Stimulated activated CD4-positive, alpha-beta T cell treated with anti-CD3 and anti-CD28 coated beads, Interleukin-4, amount 100 ng/mL, for 4 hours (primary cell): ENCODE results near the gene PVALEF.
"Not testable (repeated sequence)": the region's sequence is repeated elsewhere in the genome, so short reads cannot be mapped to it uniquely, and the experiment has no call there.

Source experiments
- DNase-seq, 2 experiments: peaks; one replicate each; pipeline ENCODE4 v3.0.0-alpha.2; 2020

Gene PVALEF

GRCh38 chr17:81222906-81223761 is 57.8 kb downstream of the PVALEF start, which contains the start of gene CEP131:
Gene CEP131 (minus strand): TSS chr17:81222965. CDS start chr17:81220056, 2,909 bp downstream.
- peak; percentile 98 to 100 for DNase-seq

DNA sequence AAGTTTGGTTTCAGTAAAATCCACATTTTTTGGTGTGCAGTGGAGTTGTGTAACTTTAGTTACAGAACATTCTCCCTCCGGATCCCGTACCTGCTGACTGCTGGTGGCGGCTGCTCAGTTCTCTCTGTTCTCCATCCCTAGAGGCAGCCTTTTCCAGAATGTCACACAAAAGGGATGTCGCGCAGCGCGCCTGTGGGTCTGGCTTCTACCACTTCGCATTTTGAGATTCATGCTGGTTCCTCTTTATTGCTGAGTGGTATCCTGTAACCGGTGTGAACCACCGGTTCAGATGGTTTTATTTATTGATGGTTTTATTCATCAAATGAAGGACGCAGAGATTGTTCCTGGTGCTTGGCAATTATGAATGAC is 58.4 kb downstream of the PVALEF start:
- DNase-seq, result no peak

- not testable (repeated sequence) for DNase-seq
Observed at GRCh38 chr17:81227630-81228029, 62.3 kb downstream of the PVALEF start.

DNA sequence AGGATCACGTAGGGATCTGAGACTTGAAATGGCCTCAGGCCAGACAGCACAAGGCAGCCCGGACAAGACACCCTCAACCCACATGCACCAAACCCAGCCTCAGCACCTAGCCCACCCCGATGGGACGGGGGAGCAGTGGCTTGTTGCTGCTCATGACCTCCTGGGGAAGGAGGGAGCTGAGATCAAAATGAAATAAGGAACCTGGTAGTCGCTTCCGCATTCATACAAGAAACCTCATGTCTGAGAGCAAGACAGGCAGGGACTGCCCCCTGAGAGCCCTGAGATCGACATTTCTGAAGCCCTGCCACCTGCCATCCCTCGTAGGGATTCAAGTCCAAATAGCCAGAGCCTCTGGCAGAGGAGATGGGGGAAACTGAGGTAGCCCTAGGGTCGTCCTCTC is 63.1 kb downstream of the PVALEF start:
- DNase-seq, result no peak

- DNase-seq, result no peak
Observed at GRCh38 chr17:81228834-81229665, 63.7 kb downstream of the PVALEF start.

- DNase-seq, result no peak
Observed at GRCh38 chr17:81229666-81229920, 64.3 kb downstream of the PVALEF start.

- DNase-seq, result no peak
Observed at GRCh38 chr17:81230043-81230820, 64.9 kb downstream of the PVALEF start.

DNA sequence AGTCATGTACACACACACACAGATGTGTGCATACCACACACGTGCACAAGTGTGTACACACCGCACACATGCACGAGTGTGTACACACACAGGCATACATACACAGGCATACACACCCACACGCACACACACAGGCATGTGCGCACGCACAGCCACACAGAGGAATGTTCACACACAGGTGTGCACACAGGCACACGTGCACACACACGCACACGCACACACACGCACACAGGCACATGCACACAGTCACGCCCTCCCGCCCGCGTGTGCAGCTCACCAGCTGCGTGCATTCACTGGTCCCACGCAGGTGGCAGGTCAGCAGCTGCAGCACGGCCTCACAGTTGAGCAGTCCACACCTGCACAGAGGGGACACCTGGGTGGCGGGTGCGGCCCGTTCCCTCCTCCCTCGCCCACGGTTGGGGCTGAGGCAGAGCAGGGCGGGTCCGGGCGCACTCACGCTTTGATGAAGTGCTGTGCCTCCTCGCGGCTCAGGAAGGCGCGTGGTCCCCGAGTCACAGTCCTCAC is 65.9 kb downstream of the PVALEF start:
- DNase-seq, result no peak

GRCh38 chr17:81231766-81232581 is 66.7 kb downstream of the PVALEF start:
- no peak for DNase-seq
